HCT116 (cell line): ENCODE measurements around the gene TMEM154. TPM values are rescaled to one million over a fixed set of nuclear protein-coding genes. Genes with fewer than 3 reads are reported as not detected.

Experiments
- ATAC-seq: fragments of 200-7000 bp; cut with Tn5 transposase; 2 replicates; pipeline ENCODE4 v1.9.1; 2020; ENCODE audit warnings: mild to moderate bottlenecking, moderate library complexity
- BruUV-seq: library from RNA; stranded (reverse); fragments of 400-500 nt; replicated peaks from 2 replicates; lab custom pipeline; 2021; lab: Mats Ljungman, UMichigan
- CTCF ChIA-PET: fragments of 300-600 bp; sonication (Branson Sonifier 250); formaldehyde crosslinking; loops from one replicate; lab custom pipeline; 2021; ENCODE audit warnings: antibody characterized with exemption; lab: Charles Lee
- POLR2A ChIA-PET: fragments of 300-600, 350-600 bp; sonication (Branson Sonifier 250); formaldehyde crosslinking; loops from one replicate; lab custom pipeline; 2021; ENCODE audit warnings: antibody characterized with exemption; lab: Charles Lee
- RAD21 ChIA-PET, 2 experiments: fragments of 300-600 bp; sonication (Branson Sonifier 250); formaldehyde crosslinking; loops; one replicate each; lab custom pipeline; 2023; ENCODE audit warnings: low total read pairs in 2 of 2; ENCODE audit not compliant: uncharacterized antibody in 2 of 2, unreplicated experiment in 2 of 2, low non-redundant PET in 1 of 2; lab: Charles Lee
- DNase-seq: peaks from one replicate; pipeline ENCODE4 v3.0.0-alpha.2; 2010; ENCODE audit warnings: low read depth, low spot score
- H2AFZ ChIP-seq: fragments of 200-600 bp; shearing (Covaris generic), sonication (generic); 2 replicates; pipeline ENCODE4 v1.6.1; 2017; ENCODE audit warnings: low read depth, mixed run types, mixed read lengths, antibody characterized with exemption, low read length; ENCODE audit not compliant: poor library complexity, severe bottlenecking
- H3K27ac ChIP-seq: 2 replicates; pipeline ENCODE4 v1.5.1; 2012; ENCODE audit warnings: low read depth, low read length
- H3K27me3 ChIP-seq: fragments of 200-600 bp; sonication (generic); 2 replicates; pipeline ENCODE4 v1.6.1; 2016; ENCODE audit warnings: mixed run types, low read length, mixed read lengths; ENCODE audit not compliant: insufficient read depth
- H3K36me3 ChIP-seq, 2 experiments: fragments of 200-500 bp in 1 of 2; fragments of 200-600 bp in 1 of 2; sonication (Bioruptor generic) in 1 of 2; sonication (generic) in 1 of 2; 2 replicates each; pipeline versions ENCODE4 v1.5.1 to v1.6.1; 2014 to 2016; ENCODE audit warnings: low read length in 2 of 2, inconsistent platforms in 1 of 2, mixed read lengths in 1 of 2, mixed run types in 1 of 2; ENCODE audit not compliant: insufficient read depth in 2 of 2, control insufficient read depth in 1 of 2
- H3K4me1 ChIP-seq, 2 experiments: fragments of 200-600 bp in 1 of 2; sonication (generic) in 1 of 2; 2 replicates each; pipeline versions ENCODE4 v1.5.1 to v1.6.1; 2012 to 2017; ENCODE audit warnings: low read length in 2 of 2, inconsistent platforms in 1 of 2, mild to moderate bottlenecking in 1 of 2, mixed read lengths in 1 of 2, mixed run types in 1 of 2, moderate library complexity in 1 of 2; ENCODE audit not compliant: insufficient read depth in 2 of 2, control insufficient read depth in 1 of 2
- H3K4me2 ChIP-seq: fragments of 200-600 bp; sonication (generic); 2 replicates; pipeline ENCODE4 v1.6.1; 2017; ENCODE audit warnings: mixed run types, low read length, mixed read lengths
- H3K4me3 ChIP-seq, 2 experiments: fragments of 200-600 bp in 1 of 2; sonication (generic) in 1 of 2; replicated peaks in 1 of 2; 2 replicates each; pipeline ENCODE4 v1.5.1; 2011 to 2016; ENCODE audit warnings: low read length in 2 of 2, control low read depth in 1 of 2, low read depth in 1 of 2, mild to moderate bottlenecking in 1 of 2, mixed read lengths in 1 of 2, mixed run types in 1 of 2
- H3K79me2 ChIP-seq: fragments of 200-600 bp; sonication (generic); 2 replicates; pipeline ENCODE4 v1.6.1; 2017; ENCODE audit warnings: mild to moderate bottlenecking, mixed run types, low read length, moderate library complexity, mixed read lengths; ENCODE audit not compliant: insufficient read depth
- H3K9ac ChIP-seq: fragments of 200-600 bp; sonication (generic); 2 replicates; pipeline ENCODE4 v1.6.1; 2016; ENCODE audit warnings: low read length, mixed read lengths
- H3K9me2 ChIP-seq: fragments of 200-600 bp; sonication (generic), shearing (Covaris generic); 2 replicates; pipeline ENCODE4 v1.6.1; 2017; ENCODE audit warnings: mixed run types, mild to moderate bottlenecking, moderate library complexity; ENCODE audit not compliant: insufficient read depth
- H3K9me3 ChIP-seq, 2 experiments: fragments of 200-500 bp in 1 of 2; fragments of 200-600 bp in 1 of 2; sonication (Bioruptor generic) in 1 of 2; sonication (generic) in 1 of 2; 2 replicates each; pipeline ENCODE4 v1.6.1; 2014 to 2017; ENCODE audit warnings: low read length in 2 of 2, mixed read lengths in 2 of 2, inconsistent platforms in 1 of 2, low read depth in 1 of 2, mild to moderate bottlenecking in 1 of 2, mixed run types in 1 of 2, moderate library complexity in 1 of 2; ENCODE audit not compliant: control insufficient read depth in 1 of 2, insufficient read depth in 1 of 2
- H4K20me1 ChIP-seq: fragments of 200-600 bp; sonication (generic), shearing (Covaris generic); 2 replicates; pipeline ENCODE4 v1.6.1; 2017; ENCODE audit warnings: mixed run types, mild to moderate bottlenecking, moderate library complexity; ENCODE audit not compliant: insufficient read depth
- CBX3 ChIP-seq: IDR thresholded peaks from 2 replicates; pipeline ENCODE4 v1.6.1; 2012; ENCODE audit warnings: low read depth
- EGR1 ChIP-seq: IDR thresholded peaks from 2 replicates; pipeline ENCODE4 v1.6.1; 2012; ENCODE audit warnings: low read depth
- ELF1 ChIP-seq: IDR thresholded peaks from 2 replicates; pipeline ENCODE4 v1.6.1; 2012; ENCODE audit warnings: low read depth, borderline replicate concordance
- EZH2 ChIP-seq: fragments of 200-600 bp; sonication (generic); IDR thresholded peaks from 2 replicates; pipeline ENCODE4 v1.6.1; 2017; ENCODE audit warnings: antibody characterized with exemption, mixed run types
- EZH2phosphoT487 ChIP-seq: fragments of 200-600 bp; IDR thresholded peaks from 2 replicates; pipeline ENCODE4 v1.6.1; 2018; ENCODE audit warnings: antibody characterized with exemption, borderline replicate concordance
- FOSL1 ChIP-seq: IDR thresholded peaks from 2 replicates; pipeline ENCODE4 v1.6.1; 2012; ENCODE audit warnings: low read depth
- JUND ChIP-seq: IDR thresholded peaks from 2 replicates; pipeline ENCODE4 v1.6.1; 2012
- POLR2A ChIP-seq: IDR thresholded peaks from 2 replicates; pipeline ENCODE4 v1.7.0; 2011; ENCODE audit warnings: borderline replicate concordance; ENCODE audit not compliant: insufficient read depth, insufficient read length; ENCODE audit errors: extremely low read depth
- POLR2AphosphoS5 ChIP-seq: IDR thresholded peaks from 2 replicates; pipeline ENCODE4 v1.6.1; 2011; ENCODE audit warnings: mild to moderate bottlenecking, low read depth, low read length, moderate library complexity
- SIN3A ChIP-seq: IDR thresholded peaks from 2 replicates; pipeline ENCODE4 v1.6.1; 2012; ENCODE audit warnings: low read depth
- SRF ChIP-seq: IDR thresholded peaks from 2 replicates; pipeline ENCODE4 v1.6.1; 2012; ENCODE audit warnings: low read depth
- YY1 ChIP-seq: IDR thresholded peaks from 2 replicates; pipeline ENCODE4 v1.6.1; 2011; ENCODE audit warnings: low read length, low read depth, moderate library complexity, mild to moderate bottlenecking; ENCODE audit not compliant: insufficient replicate concordance; ENCODE audit errors: extremely low read depth
- ZNF274 ChIP-seq: fragments of 200-500 bp; sonication (Bioruptor generic); IDR thresholded peaks from 2 replicates; pipeline ENCODE4 v1.6.1; 2014; ENCODE audit warnings: mild to moderate bottlenecking, low read depth, low read length, inconsistent platforms
- intact Hi-C: fragments of 100-400 bp; cut with micrococcal nuclease; formaldehyde crosslinking; loops from 2 replicates; pipeline ENCODE4 v1.10.0; 2022
- total RNA-seq: library from RNA; stranded (reverse); gene quantifications from one replicate; pipeline ENCODE4 v1.2.1, GENCODE V29; 2021; ENCODE audit not compliant: unreplicated experiment
- TF ChIP-seq, protein P1 (sequence below): IDR thresholded peaks from 2 replicates; pipeline ENCODE4 v1.6.1; 2011; ENCODE audit warnings: mild to moderate bottlenecking, low read length, moderate library complexity; ENCODE audit not compliant: insufficient replicate concordance; ENCODE audit errors: extremely low read depth
- TF ChIP-seq, protein P2 (sequence below): IDR thresholded peaks from 2 replicates; pipeline ENCODE4 v1.6.1; 2012
- TF ChIP-seq, protein P3 (sequence below): IDR thresholded peaks from 2 replicates; pipeline ENCODE4 v1.6.1; 2012; ENCODE audit warnings: low read depth
- TF ChIP-seq, protein P4 (sequence below): IDR thresholded peaks from 2 replicates; pipeline ENCODE4 v1.6.1; 2012

TMEM154 gene
- total RNA-seq, 1 experiment from 2014 or later, result 2.4 TPM

DNA sequence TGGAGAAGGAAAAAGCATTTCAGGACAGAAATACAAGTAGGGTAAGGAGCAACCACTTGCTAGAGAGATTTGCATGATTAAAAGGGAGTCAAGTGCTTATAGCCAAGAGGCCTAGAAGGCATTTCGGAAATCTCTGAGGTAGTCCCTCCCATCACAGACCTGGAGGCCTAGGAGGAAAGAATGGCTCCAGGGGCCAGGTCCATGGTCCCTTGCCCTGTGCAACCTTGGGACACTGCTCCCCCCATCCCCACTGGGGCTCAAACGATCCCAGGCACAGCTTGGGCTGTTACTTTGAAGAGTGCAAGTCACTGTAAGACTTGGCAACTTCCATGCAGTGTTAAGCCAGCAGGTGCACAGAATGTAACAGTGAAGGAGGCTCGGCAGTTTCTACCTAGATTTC, 92.7 kb downstream of the TMEM154 start (continued):
- TF ChIP-seq, protein P1, sequence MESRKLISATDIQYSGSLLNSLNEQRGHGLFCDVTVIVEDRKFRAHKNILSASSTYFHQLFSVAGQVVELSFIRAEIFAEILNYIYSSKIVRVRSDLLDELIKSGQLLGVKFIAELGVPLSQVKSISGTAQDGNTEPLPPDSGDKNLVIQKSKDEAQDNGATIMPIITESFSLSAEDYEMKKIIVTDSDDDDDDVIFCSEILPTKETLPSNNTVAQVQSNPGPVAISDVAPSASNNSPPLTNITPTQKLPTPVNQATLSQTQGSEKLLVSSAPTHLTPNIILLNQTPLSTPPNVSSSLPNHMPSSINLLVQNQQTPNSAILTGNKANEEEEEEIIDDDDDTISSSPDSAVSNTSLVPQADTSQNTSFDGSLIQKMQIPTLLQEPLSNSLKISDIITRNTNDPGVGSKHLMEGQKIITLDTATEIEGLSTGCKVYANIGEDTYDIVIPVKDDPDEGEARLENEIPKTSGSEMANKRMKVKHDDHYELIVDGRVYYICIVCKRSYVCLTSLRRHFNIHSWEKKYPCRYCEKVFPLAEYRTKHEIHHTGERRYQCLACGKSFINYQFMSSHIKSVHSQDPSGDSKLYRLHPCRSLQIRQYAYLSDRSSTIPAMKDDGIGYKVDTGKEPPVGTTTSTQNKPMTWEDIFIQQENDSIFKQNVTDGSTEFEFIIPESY, result no peak

DNA sequence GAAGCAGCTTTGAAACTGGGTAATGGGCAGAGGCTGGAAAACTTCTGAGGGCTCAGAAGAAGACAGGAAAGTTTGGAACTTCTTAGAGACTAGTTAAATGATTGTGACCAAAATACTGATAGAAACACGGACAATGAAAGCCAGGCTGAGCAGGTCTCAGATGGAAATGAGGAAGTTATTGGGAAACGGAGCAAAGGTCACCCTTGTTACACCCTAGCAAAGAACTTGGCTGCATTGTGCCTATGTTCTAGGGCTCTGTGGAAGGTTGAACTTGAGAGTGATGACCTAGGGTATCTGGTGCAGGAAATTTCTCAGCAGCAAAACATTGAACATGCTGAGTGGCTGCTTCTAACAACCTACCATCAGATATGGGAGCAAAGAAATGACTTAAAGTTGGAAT, 93.1 kb downstream of the TMEM154 start:
- Histone ChIP-seq H3K9me3 (no peaks in the 10 kb centered on the region), H3K9ac (no peak overlapping the region), H3K4me2 (no peak overlapping the region), H2AFZ (no peak overlapping the region), H3K36me3 (no peaks in the 10 kb centered on the region), H3K4me3 (no peak overlapping the region), H4K20me1 (no peaks in the 10 kb centered on the region), H3K9me2 (no peaks in the 10 kb centered on the region), H3K27me3 (no peaks in the 10 kb centered on the region), H3K27ac (no peak overlapping the region), H3K79me2 (no peaks in the 10 kb centered on the region), H3K4me1 (no peaks in the 10 kb centered on the region)
- ChIA-PET RAD21 (no interaction called here), POLR2A (no interaction called here), CTCF (no interaction called here)
- no TSS peak for BruUV-seq
- DNase-seq, result no peak
- intact Hi-C loops, result no loop called here
- no peak for ATAC-seq
- TF ChIP-seq ZNF274 (no peak), POLR2A (no peak), EZH2phosphoT487 (no peak), FOSL1 (no peak), JUND (no peak), ELF1 (no peak), SRF (no peak), EGR1 (no peak), POLR2AphosphoS5 (no peak), EZH2 (no peak), SIN3A (no peak), YY1 (no peak), CBX3 (no peak)
- TF ChIP-seq, protein P2, sequence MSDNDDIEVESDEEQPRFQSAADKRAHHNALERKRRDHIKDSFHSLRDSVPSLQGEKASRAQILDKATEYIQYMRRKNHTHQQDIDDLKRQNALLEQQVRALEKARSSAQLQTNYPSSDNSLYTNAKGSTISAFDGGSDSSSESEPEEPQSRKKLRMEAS, result no peak
- TF ChIP-seq, protein P3, sequence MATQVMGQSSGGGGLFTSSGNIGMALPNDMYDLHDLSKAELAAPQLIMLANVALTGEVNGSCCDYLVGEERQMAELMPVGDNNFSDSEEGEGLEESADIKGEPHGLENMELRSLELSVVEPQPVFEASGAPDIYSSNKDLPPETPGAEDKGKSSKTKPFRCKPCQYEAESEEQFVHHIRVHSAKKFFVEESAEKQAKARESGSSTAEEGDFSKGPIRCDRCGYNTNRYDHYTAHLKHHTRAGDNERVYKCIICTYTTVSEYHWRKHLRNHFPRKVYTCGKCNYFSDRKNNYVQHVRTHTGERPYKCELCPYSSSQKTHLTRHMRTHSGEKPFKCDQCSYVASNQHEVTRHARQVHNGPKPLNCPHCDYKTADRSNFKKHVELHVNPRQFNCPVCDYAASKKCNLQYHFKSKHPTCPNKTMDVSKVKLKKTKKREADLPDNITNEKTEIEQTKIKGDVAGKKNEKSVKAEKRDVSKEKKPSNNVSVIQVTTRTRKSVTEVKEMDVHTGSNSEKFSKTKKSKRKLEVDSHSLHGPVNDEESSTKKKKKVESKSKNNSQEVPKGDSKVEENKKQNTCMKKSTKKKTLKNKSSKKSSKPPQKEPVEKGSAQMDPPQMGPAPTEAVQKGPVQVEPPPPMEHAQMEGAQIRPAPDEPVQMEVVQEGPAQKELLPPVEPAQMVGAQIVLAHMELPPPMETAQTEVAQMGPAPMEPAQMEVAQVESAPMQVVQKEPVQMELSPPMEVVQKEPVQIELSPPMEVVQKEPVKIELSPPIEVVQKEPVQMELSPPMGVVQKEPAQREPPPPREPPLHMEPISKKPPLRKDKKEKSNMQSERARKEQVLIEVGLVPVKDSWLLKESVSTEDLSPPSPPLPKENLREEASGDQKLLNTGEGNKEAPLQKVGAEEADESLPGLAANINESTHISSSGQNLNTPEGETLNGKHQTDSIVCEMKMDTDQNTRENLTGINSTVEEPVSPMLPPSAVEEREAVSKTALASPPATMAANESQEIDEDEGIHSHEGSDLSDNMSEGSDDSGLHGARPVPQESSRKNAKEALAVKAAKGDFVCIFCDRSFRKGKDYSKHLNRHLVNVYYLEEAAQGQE, result no peak
- TF ChIP-seq, protein P4, sequence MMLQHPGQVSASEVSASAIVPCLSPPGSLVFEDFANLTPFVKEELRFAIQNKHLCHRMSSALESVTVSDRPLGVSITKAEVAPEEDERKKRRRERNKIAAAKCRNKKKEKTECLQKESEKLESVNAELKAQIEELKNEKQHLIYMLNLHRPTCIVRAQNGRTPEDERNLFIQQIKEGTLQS, result no peak
- TF ChIP-seq, protein P1, result no peak
